NCI-H510A (cell line): ENCODE results near the gene IQGAP2.

Experiments
- DNase-seq: peaks from one replicate; lab custom pipeline; 2025; lab: John Stamatoyannopoulos, UW

Gene IQGAP2

DNA sequence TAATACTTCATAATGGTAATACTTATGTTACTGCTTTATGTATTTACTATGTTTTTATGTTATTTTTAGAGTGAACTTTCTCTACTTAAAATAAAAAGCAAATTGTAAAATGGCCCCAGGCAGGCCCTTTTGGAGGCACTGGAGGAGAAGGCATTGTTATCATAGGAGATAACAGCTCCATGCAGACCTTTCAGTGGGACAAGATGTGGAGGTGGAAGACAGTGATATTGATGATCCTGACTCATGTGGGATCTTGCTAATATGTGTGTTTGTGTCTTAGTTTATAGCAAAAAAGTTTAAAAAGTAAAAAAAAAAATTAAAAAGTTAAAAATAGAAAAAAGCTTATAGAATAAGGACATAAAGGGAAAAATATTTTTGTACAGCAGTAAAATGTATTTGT lies 74.5 kb downstream of the IQGAP2 start:
- DNase-seq = no peak

DNA sequence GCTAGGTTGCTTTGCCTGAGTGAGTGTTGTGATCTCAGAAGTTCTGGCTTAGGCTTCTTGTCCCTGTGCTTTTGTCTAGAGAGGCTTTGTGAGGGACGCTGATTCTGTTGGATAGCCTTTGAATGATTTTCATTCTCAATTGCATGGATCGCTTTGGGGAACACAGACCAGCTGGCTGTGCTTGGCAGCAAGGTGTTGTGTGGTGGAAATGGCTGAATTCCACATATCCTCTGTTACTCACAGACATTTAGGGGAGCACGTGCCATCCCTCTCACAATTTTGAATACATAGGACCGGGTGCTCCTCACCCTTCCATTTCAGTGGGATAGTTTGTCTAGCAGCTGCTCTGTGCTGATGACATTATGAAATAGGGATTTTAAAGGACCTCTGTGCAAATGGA lies 76.2 kb downstream of the IQGAP2 start:
- no peak for DNase-seq

DNA sequence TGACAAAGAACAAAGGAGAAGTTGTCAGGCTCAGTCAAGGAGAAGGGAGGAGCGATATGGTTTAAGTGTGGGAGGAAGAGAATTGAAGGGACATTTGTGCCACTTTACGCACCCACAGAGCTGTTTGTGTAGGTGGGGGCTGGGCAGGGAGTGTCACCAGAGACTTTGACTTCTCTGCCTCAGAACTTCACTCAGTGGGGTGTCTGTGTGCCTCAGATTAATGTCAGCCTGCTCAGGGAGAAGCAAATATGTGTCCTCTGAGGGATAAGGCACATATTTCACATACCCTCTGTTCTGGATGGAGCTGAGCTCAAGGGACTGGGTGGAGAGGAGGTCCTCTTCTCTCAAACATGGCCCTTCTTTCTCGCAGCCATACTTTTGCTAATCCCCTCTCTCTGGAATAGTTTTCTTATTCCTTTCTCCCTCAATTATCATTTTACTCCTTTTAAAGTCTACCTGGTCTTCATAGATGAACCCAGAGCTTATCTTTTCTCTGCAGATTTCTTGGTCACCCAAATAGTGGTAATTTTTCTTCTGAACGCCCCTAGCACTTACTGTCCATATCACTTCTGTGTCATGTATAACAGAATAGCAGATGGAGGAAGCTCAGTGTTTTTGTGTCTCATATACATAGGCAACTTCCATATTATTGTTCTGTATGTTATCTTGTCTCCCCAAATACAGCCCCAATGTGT lies 77.0 kb downstream of the IQGAP2 start:
- no peak for DNase-seq

DNA sequence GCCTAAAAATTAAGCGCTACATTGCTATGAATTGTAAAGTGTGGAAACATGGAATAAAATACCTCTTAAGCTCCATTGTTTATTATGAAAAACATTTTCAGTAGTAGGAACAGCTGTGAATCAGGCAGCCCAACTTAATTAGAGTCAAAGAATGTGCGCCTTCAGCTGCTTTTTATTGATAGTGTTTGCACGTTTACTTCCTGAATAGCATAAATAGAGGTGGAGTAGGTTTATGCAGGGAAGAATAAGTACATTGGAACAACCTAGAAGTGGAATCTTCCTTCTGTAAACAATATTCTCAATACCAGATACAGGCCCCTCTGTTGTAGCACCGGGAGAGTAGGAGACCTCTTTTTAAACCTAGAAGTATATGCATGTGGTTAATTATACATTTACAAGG lies 79.9 kb downstream of the IQGAP2 start:
- no peak for DNase-seq

DNA sequence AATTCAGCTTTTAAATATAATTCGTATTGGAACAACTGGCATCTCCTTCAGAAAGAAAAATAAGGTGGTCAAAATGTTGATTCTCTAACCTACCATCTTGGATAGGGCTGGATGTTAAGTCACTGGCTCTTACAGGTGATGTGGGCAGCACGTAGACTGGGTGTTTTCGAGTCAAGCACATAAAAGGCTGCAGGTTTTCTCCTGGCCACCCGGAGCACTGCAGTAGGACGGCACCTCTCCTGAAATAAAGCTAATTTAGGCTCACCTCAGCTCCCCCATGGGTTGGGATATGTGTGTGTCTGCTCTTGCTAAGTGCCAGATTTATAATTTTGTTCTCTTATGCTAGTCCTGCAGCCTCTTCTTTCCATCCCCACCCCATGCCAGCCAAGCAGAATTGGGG lies 80.3 kb downstream of the IQGAP2 start:
- no peak for DNase-seq

DNA sequence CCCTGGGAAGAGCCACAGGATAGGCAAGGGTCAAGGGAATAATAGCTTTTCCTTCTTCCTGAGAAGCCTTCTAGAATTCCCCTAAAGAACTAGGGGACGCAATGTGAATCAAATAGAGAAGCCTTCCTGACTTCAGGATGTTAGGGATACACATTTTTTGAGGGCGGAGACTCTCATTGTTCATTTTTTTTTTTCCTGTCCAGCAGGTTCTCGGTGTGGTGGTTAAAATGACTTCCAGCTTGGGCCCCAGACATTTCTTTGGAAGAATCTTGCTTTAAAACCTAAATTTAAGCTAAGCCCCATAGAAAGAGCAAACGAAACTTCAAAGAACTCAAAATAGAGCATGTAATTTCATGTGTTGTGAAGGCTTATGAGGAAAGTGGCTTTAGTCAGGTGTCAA lies 80.8 kb downstream of the IQGAP2 start:
- DNase-seq = no peak

DNA sequence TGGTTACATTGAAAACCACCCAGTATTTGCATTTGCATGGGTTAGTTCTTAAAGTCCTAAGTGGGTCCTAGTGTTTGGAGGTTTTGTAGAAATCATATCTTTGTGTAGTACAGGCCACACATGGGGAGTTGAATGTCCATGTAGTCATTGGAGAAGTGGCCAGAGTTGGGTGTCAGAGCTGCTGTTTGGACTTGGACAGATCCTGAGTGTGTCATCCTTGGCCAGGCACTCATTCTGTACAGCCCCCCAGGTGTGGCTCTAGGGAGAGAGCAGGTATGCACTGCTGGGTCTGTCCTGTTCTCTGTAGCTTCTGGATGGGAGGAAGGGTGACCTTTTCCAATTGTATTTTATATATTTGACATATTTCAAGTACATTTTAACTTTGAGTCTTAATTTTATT lies 82.4 kb downstream of the IQGAP2 start:
- DNase-seq = no peak

DNA sequence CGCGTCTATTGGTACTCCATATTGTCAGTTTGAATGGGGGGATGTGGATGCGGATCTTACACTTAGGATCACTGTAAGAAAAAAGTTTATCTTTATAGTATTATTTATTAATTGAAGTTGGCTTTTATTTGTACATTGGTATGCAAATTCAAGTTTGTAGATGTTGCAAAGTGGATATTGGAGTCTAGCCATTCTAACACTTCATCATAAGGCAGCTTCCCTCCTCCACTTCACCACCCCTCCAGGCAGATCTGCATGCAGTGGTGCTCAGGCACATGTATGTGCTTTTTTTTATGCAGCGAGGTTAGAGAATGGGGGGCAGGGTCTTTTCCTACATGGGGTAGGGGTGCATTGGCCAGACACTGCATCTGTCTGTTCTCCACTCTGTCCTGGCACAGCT lies 84.3 kb downstream of the IQGAP2 start:
- no peak for DNase-seq

DNA sequence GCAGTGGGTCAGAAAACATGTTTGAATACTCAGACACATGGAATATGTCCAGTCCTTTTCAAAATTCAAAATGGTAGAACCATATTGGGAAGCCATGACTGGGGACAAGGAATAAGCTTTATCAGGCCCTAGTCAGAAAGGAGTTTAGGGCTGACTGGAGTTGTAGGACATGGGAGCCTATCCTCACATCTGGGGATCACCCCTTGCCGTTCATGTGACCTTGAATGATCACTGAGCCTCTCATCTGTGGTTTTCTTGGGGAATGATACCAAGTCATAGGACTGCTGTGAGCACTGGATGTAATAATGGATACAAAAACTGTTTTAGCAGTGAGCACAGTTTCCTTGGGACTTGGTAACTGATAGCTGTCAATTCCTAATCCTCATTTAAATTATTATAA lies 84.7 kb downstream of the IQGAP2 start:
- no peak for DNase-seq

DNA sequence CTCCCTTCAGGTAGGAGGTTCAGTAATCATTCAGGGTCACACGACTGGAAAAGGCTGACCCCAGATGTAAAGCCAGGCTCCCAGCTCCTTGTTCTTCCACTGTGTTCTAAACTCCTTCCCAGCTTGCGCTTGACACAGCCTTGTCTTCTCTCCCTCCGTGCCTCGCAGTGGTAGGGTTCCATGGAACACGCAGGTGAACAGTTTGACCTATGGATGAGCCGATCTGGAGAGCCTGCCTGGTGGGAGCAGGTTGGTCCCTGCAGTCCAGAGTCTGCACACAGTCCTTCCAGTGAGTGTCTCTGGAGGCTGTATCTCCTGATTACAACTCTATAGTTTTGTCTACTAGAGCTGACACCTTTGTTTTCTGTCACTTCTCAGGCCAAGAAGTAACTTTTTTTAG lies 85.9 kb downstream of the IQGAP2 start:
- no peak for DNase-seq

DNA sequence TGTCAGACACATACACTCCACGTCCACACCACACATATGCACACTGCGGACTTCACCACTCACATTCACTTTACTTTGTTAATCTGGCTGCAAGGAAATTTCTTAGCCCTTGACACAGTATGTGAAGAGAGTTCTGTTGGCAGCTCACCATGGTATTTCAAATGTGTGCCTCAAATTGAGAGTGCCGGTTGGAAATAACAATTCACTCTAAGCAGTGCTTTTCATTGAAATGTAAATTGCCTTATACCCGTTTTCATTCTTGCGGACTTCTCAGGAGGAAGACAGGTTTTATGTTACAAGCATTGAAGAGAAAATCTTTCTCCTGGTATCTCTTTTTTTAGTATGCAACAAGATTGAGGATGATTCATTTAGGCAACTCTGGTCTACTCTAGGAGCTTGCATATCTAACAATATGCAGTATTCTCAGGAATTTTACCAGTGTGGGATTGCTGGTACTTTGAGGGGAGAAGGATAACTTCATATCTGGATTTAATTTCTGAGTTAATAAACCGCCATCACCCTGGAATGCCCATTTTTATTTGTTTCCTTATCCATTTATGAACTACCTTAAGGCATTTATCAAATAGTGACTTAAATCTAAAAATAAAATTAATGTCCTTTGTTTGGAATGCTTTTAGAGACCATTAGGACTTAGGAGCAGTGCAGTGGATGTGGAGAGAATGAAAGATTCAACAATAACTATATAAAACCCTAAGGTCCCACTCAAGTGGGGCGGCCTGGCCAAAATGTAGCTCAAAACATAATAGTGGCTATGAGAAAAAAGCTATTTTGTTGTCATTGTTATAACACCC lies 87.0 kb downstream of the IQGAP2 start:
- DNase-seq = no peak

DNA sequence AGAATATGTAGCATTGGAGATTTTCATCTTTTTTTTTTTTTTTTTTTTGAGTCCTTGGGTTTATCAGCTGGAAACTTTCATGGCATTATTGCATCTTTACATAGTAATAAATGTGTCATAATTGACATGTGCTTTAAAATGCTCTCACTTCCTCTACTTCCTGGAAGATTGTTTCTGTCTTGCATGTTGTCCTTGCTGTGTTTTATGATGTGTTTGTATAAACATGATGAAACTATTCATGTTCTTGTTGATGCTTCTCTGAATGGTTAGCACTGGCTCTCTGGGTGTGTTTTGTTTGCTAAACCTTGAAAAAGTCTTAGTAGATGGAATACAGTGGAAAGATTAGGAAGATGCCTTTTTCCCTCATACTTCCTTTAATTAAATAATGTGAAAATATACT lies 87.9 kb downstream of the IQGAP2 start:
- DNase-seq = no peak

DNA sequence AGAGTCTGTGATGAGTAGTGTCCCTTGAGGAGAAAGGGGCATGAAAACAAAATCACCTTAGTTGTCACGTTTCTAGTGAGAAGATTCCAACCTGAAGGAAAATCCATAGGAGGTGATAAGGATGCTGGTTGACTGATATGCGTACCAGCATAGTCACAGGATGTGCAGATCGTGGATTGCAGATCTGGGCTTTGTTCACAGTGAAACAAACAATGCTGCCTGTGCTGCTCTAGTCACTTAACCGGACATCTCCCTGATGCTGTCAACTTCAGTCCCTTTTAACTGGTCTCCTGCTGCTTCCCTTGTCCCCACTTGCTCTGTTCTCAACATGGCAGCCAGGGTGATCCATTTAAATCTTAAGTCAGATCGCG lies 89.7 kb downstream of the IQGAP2 start:
- no peak for DNase-seq

DNA sequence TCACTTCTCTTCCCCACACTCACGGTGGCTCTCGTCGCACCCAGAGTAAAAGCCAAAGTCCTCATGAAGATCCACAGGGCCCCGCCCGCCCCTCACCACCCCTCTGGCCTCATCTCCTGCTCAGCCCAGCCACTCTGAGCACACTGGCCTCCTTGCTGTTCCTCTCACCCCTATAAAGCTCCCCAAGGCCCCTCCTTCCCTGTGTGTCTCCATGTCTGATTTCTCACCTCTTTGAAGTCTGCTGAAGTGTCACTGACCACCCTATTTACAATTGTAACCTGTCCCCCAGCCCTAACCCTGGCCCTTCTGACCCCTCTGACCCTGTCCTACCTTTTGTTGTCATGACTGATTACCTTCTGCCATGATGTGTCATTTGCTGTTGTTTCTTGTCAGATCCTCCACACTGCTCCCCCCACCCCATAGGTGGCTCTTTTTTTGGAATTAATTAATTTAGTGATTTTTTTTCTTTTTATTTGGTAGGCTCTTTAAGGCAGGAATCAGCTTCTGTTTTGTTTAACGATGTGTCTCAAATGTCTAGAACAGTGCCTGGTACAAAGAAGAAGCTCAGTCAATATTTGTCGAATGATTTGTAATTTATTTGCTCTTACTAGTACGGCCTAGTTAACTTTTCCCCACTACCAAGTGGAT lies 90.2 kb downstream of the IQGAP2 start:
- DNase-seq = no peak

DNA sequence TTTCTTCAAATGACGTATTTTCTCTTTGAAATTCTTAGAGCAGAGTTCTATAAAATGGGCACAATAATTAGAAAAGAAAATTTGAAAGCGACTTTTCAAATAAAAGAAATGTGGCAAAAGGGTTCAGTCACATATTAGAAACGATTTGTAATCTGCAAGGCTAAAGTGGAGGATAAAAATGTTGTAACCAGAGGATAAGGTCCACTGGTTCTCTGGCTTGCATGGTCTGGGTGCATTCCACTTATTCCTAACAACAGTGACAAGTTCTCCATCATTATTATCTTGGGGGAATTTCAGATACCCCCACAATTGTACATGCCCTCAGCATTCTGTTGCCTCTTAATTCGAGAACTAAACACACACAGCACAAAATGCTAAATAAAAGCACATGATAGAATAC lies 91.1 kb downstream of the IQGAP2 start:
- DNase-seq = no peak

DNA sequence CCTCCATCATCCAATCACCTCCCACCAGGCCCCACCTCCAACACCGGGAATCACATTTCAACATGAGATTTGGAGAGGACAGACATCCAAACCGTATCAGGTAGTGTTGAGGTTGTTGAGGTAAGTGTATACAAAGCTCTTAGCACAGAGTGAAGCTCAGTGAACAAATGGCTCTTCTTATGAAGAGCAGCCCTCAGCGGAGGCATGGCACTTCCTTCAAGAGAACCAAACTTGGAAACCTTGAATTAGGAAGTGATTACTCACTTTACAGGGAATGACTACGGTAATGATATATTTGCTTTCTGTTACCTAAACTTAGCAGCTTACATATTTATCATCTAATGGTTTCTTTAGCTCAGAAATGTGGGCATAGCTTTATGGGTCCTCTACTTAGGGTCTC lies 92.8 kb downstream of the IQGAP2 start:
- no peak for DNase-seq

DNA sequence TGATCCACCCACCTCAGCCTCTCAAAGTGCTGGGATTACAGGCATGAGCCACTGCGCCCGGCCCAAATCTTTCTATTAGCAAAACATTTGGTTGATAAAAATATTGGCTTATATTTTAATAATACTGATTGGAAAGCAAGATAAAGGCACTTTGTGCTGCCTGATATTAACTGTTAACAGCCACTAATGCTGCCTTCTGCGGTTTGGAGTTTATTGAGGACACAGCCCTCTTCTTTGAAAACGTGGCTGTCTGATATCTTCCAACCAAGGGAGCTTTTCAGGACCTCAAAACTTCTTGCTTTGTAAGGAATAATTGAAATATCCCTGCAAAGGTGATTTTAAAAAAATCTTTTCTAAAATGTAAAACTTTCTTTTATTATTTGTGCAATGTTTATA lies 94.0 kb downstream of the IQGAP2 start:
- DNase-seq = no peak

DNA sequence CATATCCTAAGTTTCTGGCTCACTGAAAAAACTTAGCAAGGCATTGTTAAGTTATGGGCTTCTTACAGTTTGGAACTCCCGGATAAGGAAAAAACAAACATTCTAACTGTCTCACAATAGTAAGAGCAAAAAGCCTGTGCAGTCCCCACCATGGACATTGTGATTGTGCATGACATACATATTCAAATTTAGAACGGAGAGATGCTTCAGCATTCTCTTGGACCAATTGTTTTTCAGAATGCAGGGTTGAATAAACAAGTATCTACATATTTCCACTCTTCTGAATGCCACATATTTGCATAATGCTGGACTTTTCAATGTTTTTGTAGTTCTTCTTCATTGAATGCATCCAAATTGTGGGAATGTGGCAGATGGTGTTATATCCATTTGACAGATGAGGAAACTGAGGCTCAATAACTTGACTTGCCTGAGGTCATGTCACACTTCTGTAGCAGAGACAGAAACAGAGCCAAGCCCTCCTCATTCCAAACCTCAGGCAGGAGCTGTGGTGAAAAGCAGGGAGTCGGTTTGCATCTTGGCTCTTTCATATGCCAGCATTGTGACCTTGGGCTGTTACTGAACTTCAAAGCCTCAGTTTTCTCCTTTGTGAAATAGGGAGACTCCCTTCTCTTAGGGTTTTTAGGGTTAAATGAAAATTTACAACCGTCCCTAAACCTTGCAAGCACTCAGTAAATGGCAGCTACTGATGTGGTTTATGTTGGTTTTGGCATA lies 95.1 kb downstream of the IQGAP2 start:
- DNase-seq = no peak

DNA sequence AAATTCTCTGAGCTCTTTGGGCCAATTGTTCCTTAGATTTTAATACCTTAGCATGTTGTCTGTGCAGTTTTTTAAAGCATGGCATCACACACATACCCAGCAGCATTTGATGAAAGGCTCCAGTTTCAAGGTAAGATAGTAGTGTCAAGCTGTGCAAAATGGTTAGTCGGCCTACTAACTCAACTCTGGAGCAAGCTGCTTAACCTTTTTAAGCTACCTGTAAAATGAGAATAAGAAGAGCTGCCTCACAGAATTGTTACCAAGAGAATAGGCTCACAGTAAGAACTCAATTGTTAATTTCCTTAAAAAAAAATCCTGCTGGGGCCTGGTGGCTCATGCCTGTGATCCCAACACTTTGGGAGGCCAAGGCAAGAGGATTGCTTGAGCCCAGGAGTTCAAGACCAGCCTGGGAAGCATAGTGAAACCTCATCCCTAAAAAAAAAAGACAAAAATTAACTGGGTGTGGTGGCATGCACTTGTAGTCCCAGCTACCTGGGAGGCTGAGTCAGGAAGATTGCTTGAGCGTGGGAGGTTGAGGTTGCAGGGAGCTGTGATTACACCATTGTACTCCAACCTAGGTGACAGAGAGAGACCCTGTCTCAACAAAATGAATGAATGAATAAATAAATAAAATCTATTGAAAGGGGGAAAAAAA lies 96.5 kb downstream of the IQGAP2 start:
- no peak for DNase-seq

DNA sequence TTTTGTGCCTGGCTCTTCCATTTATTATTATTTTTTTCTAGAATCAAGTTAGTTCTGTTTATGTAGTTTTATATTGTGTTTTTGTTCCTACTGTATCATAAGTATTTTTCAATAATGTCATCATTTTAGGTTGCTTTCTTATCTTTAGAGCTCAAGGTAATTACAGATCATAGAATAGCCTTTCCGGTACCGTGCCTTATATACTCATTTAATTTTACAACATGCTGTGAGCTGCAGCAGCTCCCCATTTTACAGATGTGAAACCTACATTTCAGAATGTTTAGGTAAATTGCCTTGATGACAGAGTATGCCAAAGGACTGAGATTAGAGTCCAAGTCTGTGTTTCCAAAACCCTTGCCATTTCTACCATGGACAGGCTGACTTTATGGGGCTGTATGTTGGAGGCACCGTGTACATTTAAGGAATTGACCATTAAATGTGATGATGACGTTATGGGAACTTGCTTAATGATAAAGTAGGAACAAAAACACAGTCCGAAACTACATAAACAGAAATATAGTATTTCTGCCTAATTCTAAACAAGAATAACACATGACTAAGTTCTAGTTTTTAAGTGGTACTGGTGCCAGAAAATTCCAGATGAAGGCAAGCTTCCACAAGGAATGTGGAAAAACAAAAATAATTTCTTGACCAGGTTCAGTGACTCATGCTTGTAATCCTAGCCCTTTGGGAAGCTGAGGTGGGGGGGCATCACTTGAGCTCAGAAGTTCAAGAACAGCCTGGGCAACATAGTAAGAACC lies 97.7 kb downstream of the IQGAP2 start:
- no peak for DNase-seq

DNA sequence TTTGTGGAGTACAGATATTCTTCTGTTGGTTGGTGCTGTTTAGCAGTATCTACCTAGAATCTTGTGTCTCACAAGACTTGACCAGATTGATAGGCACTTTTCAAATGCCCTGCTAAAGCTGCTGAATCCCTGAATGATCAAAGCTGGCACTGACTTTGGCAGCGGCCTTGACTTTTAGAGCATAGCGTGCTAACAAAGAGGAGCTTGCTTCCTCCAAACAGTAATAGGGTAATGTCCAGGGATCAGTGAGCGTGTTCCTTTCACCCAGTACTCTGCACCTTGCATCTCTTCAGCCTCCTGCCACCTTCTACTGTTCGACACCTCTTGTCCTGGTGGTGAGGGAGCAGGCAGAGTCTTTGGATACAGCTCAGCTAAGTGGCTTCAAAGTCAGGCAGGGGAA lies 100.8 kb downstream of the IQGAP2 start:
- no peak for DNase-seq
